BLaER1 (cell line): ENCODE data around the gene MFAP1.

ENCODE experiments used
- H3K27ac ChIP-seq: shearing (Covaris generic); formaldehyde crosslinking; 2 replicates; pipeline ENCODE4 v1.8.1; 2022
- H3K27me3 ChIP-seq: shearing (Covaris generic); formaldehyde crosslinking; 2 replicates; pipeline ENCODE4 v1.8.1; 2022
- H3K36me3 ChIP-seq: shearing (Covaris generic); formaldehyde crosslinking; 2 replicates; pipeline ENCODE4 v1.8.1; 2022
- H3K4me1 ChIP-seq: shearing (Covaris generic); formaldehyde crosslinking; 2 replicates; pipeline ENCODE4 v1.8.1; 2022
- H3K4me2 ChIP-seq: shearing (Covaris generic); formaldehyde crosslinking; 2 replicates; pipeline ENCODE4 v1.8.1; 2022
- H3K4me3 ChIP-seq: shearing (Covaris generic); formaldehyde crosslinking; 2 replicates; pipeline ENCODE4 v1.8.1; 2022
- H3K9ac ChIP-seq: shearing (Covaris generic); formaldehyde crosslinking; 2 replicates; pipeline ENCODE4 v1.8.1; 2022
- H3K9me3 ChIP-seq: shearing (Covaris generic); formaldehyde crosslinking; 2 replicates; pipeline ENCODE4 v1.8.1; 2022
- H4K20me1 ChIP-seq: shearing (Covaris generic); formaldehyde crosslinking; 2 replicates; pipeline ENCODE4 v1.8.1; 2022
- Cebpa-rat ChIP-seq: shearing (Covaris generic); IDR thresholded peaks from 2 replicates; pipeline ENCODE4 v1.8.1; 2022

MFAP1 gene

GRCh38 chr15:43799209-43799944 lies 25.1 kb downstream of the MFAP1 start:
- Histone ChIP-seq H3K36me3 (peaks cover 89% of the 10 kb centered on the region), H3K9ac (no peak overlapping the region), H3K4me3 (peak overlapping the region; percentile 94; the same call in 1 of the 2 replicates), H3K27ac (peak overlapping the region; percentile 87), H3K4me1 (peaks cover 43% of the 10 kb centered on the region), H3K9me3 (no peaks in the 10 kb centered on the region), H3K4me2 (peak overlapping the region; percentile 95), H4K20me1 (peaks cover 40% of the 10 kb centered on the region), H3K27me3 (no peaks in the 10 kb centered on the region)
- no peak for TF ChIP-seq Cebpa-rat

GRCh38 chr15:43796566-43796965 lies 27.9 kb downstream of the MFAP1 start:
- Histone ChIP-seq H4K20me1 (peaks cover 61% of the 10 kb centered on the region), H3K4me3 (no peak overlapping the region), H3K27me3 (no peaks in the 10 kb centered on the region), H3K4me2 (no peak overlapping the region), H3K9me3 (no peaks in the 10 kb centered on the region), H3K27ac (no peak overlapping the region), H3K36me3 (peaks cover 75% of the 10 kb centered on the region), H3K4me1 (peaks cover 57% of the 10 kb centered on the region), H3K9ac (no peak overlapping the region)
- TF ChIP-seq Cebpa-rat, result no peak

GRCh38 chr15:43795997-43796396 lies 28.5 kb downstream of the MFAP1 start:
- peaks cover 57% of the 10 kb centered on the region for H3K4me1 ChIP-seq
- H3K9ac ChIP-seq, result no peak overlapping the region
- TF ChIP-seq Cebpa-rat, result no peak
- no peak overlapping the region for H3K4me2 ChIP-seq
- H4K20me1 ChIP-seq, result peaks cover 61% of the 10 kb centered on the region
- H3K4me3 ChIP-seq, result no peak overlapping the region
- no peak overlapping the region for H3K27ac ChIP-seq
- H3K9me3 ChIP-seq, result no peaks in the 10 kb centered on the region
- no peaks in the 10 kb centered on the region for H3K27me3 ChIP-seq
- peaks cover 72% of the 10 kb centered on the region for H3K36me3 ChIP-seq

GRCh38 chr15:43795197-43795596 lies 29.3 kb downstream of the MFAP1 start:
- Histone ChIP-seq H3K27ac (no peak overlapping the region), H3K4me1 (peaks cover 56% of the 10 kb centered on the region), H3K4me2 (no peak overlapping the region), H3K9ac (no peak overlapping the region), H4K20me1 (peaks cover 61% of the 10 kb centered on the region), H3K36me3 (peaks cover 72% of the 10 kb centered on the region), H3K4me3 (no peak overlapping the region), H3K27me3 (no peaks in the 10 kb centered on the region), H3K9me3 (no peaks in the 10 kb centered on the region)
- no peak for TF ChIP-seq Cebpa-rat

GRCh38 chr15:43794269-43795037 lies 30.0 kb downstream of the MFAP1 start:
- Histone ChIP-seq H4K20me1 (peaks cover 61% of the 10 kb centered on the region), H3K9ac (peak overlapping the region; percentile 98; the same call in 1 of the 2 replicates), H3K4me2 (peak overlapping the region; percentile 94), H3K4me3 (0 out of 2 replicates have a peak overlapping the region, but pooled peaks have one; percentile 99), H3K36me3 (peaks cover 65% of the 10 kb centered on the region), H3K4me1 (peaks cover 49% of the 10 kb centered on the region), H3K9me3 (no peaks in the 10 kb centered on the region), H3K27me3 (no peaks in the 10 kb centered on the region), H3K27ac (no peak overlapping the region)
- no peak for TF ChIP-seq Cebpa-rat

DNA sequence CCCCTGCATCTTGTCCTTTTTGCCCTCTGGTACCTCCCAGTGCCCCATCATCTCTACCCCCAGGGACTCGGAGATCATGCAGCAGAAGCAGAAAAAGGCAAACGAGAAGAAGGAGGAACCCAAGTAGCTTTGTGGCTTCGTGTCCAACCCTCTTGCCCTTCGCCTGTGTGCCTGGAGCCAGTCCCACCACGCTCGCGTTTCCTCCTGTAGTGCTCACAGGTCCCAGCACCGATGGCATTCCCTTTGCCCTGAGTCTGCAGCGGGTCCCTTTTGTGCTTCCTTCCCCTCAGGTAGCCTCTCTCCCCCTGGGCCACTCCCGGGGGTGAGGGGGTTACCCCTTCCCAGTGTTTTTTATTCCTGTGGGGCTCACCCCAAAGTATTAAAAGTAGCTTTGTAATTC lies 30.8 kb downstream of the MFAP1 start:
- no peak for TF ChIP-seq Cebpa-rat
- H3K4me1 ChIP-seq, result peaks cover 45% of the 10 kb centered on the region
- peak overlapping the region; percentile 94 for H3K4me2 ChIP-seq
- peak overlapping the region; percentile 98 for H3K9ac ChIP-seq
- peak overlapping the region; percentile 99 for H3K4me3 ChIP-seq
- peaks cover 61% of the 10 kb centered on the region for H4K20me1 ChIP-seq
- H3K9me3 ChIP-seq, result no peaks in the 10 kb centered on the region
- peak overlapping the region; percentile 95 for H3K27ac ChIP-seq
- no peaks in the 10 kb centered on the region for H3K27me3 ChIP-seq
- peaks cover 57% of the 10 kb centered on the region for H3K36me3 ChIP-seq

DNA sequence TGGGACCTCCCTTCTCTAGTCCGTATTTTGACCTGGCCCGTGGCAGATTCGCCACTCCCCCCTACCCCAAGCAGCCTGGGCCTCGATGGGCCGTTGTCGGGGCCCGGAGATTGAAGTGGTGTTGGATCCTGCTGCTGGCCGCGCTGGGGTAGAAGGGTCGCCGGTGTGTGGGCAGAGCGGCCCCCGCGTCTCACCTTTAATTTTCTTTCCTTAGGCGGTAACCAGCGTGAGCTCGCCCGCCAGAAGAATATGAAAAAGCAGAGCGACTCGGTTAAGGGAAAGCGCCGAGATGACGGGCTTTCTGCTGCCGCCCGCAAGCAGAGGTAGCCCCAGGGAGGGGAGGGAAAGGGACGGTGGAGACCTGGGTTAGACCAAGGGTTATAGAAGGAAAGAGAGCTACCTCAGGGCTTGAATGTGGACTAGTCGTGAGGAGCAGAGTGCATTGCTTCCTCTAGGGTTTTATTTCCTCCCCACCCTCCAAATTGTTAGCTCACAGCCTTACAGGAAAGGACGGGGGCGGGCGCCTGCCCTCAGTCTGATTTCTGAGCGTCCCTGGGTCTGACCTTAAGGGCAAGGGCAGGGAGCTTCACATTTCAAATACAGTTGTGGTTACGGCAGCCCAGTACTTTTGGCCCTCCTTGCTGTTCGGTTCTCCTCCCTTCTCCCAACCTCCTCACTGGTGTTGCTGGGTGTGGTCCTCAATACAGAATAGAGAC lies 31.6 kb downstream of the MFAP1 start:
- H3K36me3 ChIP-seq, result peaks cover 49% of the 10 kb centered on the region
- peak overlapping the region; percentile 99 for H3K4me3 ChIP-seq
- TF ChIP-seq Cebpa-rat, result no peak
- peak overlapping the region; percentile 94 for H3K4me2 ChIP-seq
- peaks cover 54% of the 10 kb centered on the region for H4K20me1 ChIP-seq
- no peaks in the 10 kb centered on the region for H3K9me3 ChIP-seq
- peak overlapping the region; percentile 95 for H3K27ac ChIP-seq
- peaks cover 39% of the 10 kb centered on the region for H3K4me1 ChIP-seq
- peak overlapping the region; percentile 98 for H3K9ac ChIP-seq
- H3K27me3 ChIP-seq, result no peaks in the 10 kb centered on the region

GRCh38 chr15:43791993-43792760 lies 32.3 kb downstream of the MFAP1 start, which contains the start of gene SERF2:
SERF2 (plus strand) TSS chr15:43792320; CDS start chr15:43792377, 57 bp downstream.
- H3K9me3 ChIP-seq, result no peaks in the 10 kb centered on the region
- H3K4me2 ChIP-seq, result peak within 1 kb of the TSS; percentile 94
- H3K4me1 ChIP-seq, result peaks cover 35% of the 10 kb centered on the region
- peak within 1 kb of the TSS; percentile 98 for H3K9ac ChIP-seq
- peak within 1 kb of the TSS; percentile 95 for H3K27ac ChIP-seq
- peak within 1 kb of the TSS; percentile 99 for H3K4me3 ChIP-seq
- no peaks in the 10 kb centered on the region for H3K27me3 ChIP-seq
- H4K20me1 ChIP-seq, result peaks cover 47% of the 10 kb centered on the region
- peaks cover 42% of the 10 kb centered on the region for H3K36me3 ChIP-seq
- no peak for TF ChIP-seq Cebpa-rat

DNA sequence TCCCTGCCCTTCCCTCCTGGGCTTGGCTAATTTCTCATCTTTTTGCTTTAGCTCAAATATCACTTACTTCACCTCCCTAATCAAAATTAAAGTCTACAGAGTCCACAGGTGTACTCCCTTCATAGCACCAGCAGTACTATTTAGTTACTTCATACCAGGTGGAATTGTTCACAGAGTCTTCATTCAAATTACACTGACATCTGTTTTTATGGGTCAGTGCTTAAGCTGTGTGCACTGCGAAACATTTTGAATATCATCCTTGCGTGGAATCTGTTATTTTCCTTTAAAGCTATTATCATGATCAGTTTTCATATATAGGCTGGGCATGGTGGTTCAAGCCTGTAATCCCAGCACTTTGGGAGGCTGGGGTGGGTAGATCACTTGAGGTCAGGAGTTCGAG lies 35.1 kb downstream of the MFAP1 start:
- no peak for TF ChIP-seq Cebpa-rat
- peaks cover 30% of the 10 kb centered on the region for H3K4me1 ChIP-seq
- no peaks in the 10 kb centered on the region for H3K9me3 ChIP-seq
- peaks cover 14% of the 10 kb centered on the region for H3K36me3 ChIP-seq
- no peak overlapping the region for H3K4me3 ChIP-seq
- no peaks in the 10 kb centered on the region for H3K27me3 ChIP-seq
- no peak overlapping the region for H3K9ac ChIP-seq
- H3K4me2 ChIP-seq, result no peak overlapping the region
- H3K27ac ChIP-seq, result no peak overlapping the region
- H4K20me1 ChIP-seq, result peaks cover 21% of the 10 kb centered on the region
